NCI-H524 treated with DMSO at 0.1 percent for 48 hours (cell line): ENCODE results near the gene GARIN5A.

Experiments
- DNase-seq: peaks from one replicate; lab custom pipeline; 2025; lab: John Stamatoyannopoulos, UW

GARIN5A gene

GRCh38 chr19:50508843-50509190 is 32.2 kb upstream of the GARIN5A start:
- no peak for DNase-seq

DNA sequence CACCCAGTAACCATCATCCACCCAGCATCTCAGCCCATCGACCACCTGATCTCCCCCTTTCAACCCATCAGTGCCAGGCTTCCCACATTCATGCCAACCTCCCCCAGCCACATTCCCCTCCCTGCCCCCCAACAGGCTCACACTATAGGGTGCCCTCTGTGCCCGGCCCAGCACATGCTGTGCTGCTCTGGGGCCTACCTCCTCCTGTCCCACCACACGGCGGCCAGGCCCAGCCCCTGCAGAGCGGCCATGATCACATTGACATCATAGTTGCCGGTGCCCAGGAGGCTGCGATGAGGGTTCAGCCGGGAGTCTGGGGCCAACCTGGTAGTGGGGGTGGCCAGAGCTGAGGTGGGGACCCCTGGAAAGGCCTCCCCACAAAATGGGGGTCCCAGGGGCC is 30.7 kb upstream of the GARIN5A start:
- no peak for DNase-seq

GRCh38 chr19:50506700-50507099 is 30.1 kb upstream of the GARIN5A start:
- DNase-seq = no peak

DNA sequence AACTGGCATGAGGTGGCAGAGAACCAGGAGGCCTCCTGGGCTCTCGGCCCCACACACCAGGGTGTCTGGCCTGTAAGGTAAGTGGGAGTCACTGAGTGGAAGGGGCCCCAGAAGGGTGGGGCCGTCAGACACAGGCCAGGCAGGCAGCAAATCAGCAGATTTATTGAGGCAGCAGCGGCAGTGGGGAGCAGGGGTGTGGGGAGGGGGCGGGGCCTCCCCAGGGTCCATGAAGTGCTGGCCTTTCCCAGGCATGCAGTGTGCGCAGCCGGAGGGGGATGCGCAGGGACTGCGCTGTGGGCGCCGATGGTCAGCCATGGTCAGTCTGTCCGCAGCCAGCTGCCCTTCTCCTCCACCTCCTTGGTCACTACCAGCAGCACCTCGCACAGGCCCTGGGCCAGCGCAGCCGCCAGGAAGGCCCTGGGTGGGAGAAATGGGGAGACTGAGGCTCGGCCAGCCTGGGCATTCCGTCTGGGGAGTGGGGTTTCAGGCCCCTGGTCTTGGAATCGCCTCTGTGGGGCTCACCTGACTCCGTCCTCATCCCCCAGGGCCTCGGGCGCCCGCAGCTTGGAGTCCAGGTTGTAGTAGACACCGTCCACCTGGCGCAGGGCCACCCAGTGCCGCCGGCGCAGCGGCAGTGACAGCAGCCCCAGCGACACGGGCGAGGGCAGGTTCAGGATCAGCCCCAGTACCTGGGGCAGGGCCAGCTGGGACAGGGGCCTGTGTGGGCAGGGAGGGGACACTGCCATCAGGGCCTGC is 29.4 kb upstream of the GARIN5A start:
- no peak for DNase-seq

- no peak for DNase-seq
Measured at GRCh38 chr19:50501568-50502475, 25.2 kb upstream of the GARIN5A start.

DNA sequence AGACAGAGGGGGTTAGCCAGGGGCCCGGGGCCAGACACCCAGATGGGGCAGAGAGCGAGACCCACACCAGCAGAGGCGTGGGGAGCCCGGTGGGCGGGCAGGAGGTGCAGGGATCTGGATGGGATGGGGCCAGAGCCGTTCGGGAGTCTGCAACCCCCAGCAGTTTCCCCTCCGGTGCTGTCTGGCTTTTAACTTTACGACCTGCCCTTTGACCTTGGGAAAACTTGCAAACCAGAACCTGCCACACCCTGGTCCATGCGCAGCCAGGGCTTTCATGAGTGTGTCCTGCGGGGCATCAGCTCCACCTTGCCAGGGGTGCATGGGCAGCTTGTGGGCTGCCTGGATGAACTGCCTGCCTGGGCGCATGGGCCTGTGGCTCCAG is 24.5 kb upstream of the GARIN5A start:
- no peak for DNase-seq

GRCh38 chr19:50500753-50501151 is 24.1 kb upstream of the GARIN5A start:
- DNase-seq = no peak

GRCh38 chr19:50500060-50500752 is 23.6 kb upstream of the GARIN5A start:
- no peak for DNase-seq

- DNase-seq = no peak
Measured at GRCh38 chr19:50498219-50499056, 21.8 kb upstream of the GARIN5A start.

DNA sequence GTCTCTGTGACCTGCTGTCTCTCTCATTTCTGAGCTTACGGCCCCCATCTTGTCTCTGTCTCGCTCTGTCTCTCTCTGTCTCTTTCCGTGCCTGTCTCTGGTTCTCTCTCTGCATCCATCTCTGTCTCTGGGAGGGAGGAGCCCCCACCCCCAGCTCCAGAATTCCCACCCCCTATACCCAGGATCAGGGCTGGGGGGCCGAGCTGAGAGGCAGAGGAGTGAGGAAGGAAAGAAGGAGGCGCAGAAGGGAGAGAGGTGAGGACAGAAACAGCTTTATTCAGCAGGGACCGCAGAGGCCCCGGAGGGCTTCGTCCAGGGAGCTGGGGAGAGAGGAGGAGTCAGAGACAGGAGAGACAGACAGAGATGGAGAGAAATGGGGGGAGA is 20.4 kb upstream of the GARIN5A start:
- no peak for DNase-seq

DNA sequence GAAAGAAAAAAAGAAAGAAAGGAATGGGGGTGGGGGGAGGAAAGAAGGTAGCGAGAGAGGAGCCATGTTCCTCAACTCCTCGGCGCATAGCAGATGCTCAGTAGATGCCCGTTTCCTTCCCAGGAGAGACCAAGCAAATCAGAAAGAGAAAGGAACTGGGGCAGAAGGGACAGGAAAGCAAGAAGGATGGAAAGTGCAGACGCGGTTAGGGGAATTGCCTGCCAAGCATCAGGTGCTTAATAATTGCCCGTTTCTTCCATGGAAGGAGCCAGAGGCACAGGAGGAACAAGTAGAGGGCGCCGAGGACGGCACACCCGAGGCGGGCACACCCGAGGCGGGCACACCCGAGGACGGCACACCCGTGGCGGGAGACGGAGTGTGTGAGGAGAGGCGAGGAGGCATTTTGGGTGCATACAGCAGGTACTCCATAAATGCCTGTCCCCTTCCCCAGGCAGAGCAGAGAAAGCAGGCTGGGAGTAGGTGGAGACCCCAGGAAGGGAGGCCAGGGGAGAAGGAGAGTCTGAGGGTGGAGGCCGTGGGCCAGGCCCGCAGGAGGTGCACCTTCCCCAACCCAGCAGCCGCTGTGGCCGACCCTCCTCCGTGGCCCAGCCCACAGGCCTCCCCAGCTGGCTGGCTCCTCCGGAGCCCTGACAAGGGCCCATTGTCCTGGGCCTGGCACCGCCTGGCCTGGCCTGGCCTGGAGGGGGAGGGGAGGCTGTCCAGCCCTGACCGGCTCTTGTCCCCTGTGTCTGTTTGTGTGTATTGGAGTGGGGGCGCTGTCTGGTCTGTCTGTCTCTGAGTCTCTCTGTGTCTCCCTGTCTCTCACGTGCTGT is 19.8 kb upstream of the GARIN5A start:
- DNase-seq = no peak

GRCh38 chr19:50495020-50495531 is 18.4 kb upstream of the GARIN5A start:
- DNase-seq = no peak

DNA sequence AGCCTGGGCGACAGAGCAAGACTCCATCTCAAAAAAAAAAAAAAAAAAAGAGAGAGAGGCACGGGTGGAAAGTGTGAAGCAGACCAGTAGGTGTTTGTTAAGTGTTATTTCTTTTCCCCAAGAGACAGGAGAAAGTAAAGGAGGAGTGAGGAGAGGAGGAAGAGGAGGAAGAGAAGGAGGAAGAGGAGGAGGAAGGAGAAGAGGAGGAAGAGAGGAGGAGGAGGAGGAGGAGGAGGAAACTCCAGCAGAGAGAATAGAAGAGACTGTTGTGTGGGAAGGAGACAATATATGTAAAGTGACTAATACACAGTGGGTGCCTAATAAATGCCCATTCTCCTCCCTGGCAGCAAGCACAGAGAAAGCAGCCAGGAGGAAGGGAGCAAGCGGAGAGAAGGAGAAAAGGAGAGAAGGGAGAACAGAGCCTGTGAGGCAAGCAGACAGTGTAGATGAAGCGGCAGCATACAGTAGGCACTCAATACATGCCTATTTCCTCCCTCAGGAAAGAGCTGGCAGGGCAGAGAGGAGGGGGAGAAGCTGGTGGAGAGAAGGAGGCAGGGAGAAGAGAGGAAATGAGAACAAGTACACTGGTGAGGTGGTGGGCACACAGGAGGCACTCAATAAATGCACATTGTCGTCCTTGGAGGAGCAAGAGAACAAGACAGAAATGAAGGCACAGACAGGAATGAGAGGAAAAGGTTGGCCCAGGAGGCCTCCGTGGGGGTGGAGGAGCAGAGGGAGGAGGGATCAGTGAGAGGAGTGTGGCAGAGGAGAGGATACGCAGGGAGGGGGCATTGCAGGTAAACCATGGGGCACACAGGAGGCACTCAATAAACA is 17.8 kb upstream of the GARIN5A start:
- no peak for DNase-seq

DNA sequence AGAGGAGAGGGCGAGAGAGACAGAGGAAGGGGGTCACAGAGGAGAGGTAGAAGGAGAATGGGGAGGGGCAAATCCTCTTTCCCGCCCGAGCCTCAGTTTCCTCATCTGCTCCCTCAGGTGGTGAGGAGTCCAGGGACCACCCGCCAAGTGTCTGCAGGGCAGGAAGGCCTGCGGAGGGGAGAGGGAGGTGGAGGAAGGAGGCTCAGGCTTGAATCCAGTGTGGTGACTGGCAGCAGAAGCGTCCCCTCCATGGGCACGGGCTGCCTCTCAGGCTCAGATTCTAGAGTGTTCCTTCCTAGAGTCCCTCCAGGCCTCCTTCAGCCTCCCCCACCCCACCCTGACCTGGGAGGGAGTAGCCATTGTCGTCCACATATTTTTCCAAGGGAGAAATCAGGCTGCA is 16.5 kb upstream of the GARIN5A start:
- no peak for DNase-seq

- DNase-seq = no peak
Measured at GRCh38 chr19:50492303-50493052, 15.8 kb upstream of the GARIN5A start.

- DNase-seq = no peak
Measured at GRCh38 chr19:50490991-50491472, 14.4 kb upstream of the GARIN5A start.

- DNase-seq = no peak
Measured at GRCh38 chr19:50490411-50490811, 13.8 kb upstream of the GARIN5A start.

GRCh38 chr19:50489461-50490011 is 12.9 kb upstream of the GARIN5A start:
- DNase-seq = no peak
